K562 (cell line): ENCODE data around the gene ZNF787. TPM values are rescaled to one million over a fixed set of nuclear protein-coding genes. Genes with fewer than 3 reads are reported as not detected.

Source experiments
- CC2D1A ChIP-seq: fragments of 450-650 bp; IDR thresholded peaks from 2 replicates; pipeline ENCODE4 v1.6.1; 2017; ENCODE audit warnings: mild to moderate bottlenecking
- CXXC5 ChIP-seq: fragments of 250-450 bp; sonication (Bioruptor Pico); IDR thresholded peaks from 2 replicates; pipeline ENCODE4 v1.8.0; 2022; ENCODE audit warnings: inconsistent platforms, mild to moderate bottlenecking, moderate library complexity
- ELF2 ChIP-seq: fragments of 250-450 bp; sonication (Bioruptor Pico); IDR thresholded peaks from 2 replicates; pipeline ENCODE4 v1.5.0; 2021; ENCODE audit warnings: mild to moderate bottlenecking
- HDAC1 ChIP-seq, 2 experiments: fragments of 450-650 bp; IDR thresholded peaks; 2 replicates each; pipeline ENCODE4 v1.6.1; 2016 to 2017; ENCODE audit warnings: inconsistent platforms in 1 of 2, mild to moderate bottlenecking in 1 of 2, moderate library complexity in 1 of 2
- HDAC3 ChIP-seq: fragments of 450-650 bp; IDR thresholded peaks from 2 replicates; pipeline ENCODE4 v1.6.1; 2018; ENCODE audit warnings: borderline replicate concordance, mild to moderate bottlenecking, moderate library complexity; ENCODE audit not compliant: partially characterized antibody
- HDAC8 ChIP-seq: fragments of 450-650 bp; IDR thresholded peaks from 2 replicates; pipeline ENCODE4 v1.6.1; 2016; ENCODE audit warnings: mild to moderate bottlenecking, missing genetic modification characterization, moderate library complexity, missing compliant biosample characterization
- IFI16 ChIP-seq: fragments of 250-450 bp; sonication (Bioruptor Pico); IDR thresholded peaks from 2 replicates; pipeline ENCODE4 v2.1.2; 2022; ENCODE audit warnings: mild to moderate bottlenecking, inconsistent platforms
- JUND ChIP-seq, 2 experiments: IDR thresholded peaks; 2 replicates in 1 of 2; 3 replicates in 1 of 2; pipeline ENCODE4 v1.6.1; 2011; ENCODE audit warnings: borderline replicate concordance in 2 of 2, low read depth in 2 of 2, low read length in 2 of 2, improper control_type of control experiment in 1 of 2, missing biosample characterization in 1 of 2, missing genetic modification characterization in 1 of 2, missing genetic modification reagents in 1 of 2
- KLF16 ChIP-seq: IDR thresholded peaks from 2 replicates; pipeline ENCODE4 v1.6.1; 2016; ENCODE audit warnings: antibody characterized with exemption
- LCOR ChIP-seq: sonication (generic); formaldehyde crosslinking; IDR thresholded peaks from 2 replicates; pipeline ENCODE4 v1.8.0; 2022; ENCODE audit warnings: mild to moderate bottlenecking, missing genetic modification reagents
- NONO ChIP-seq, 2 experiments: fragments of 200-400 bp in 1 of 2; fragments of 450-650 bp in 1 of 2; formaldehyde crosslinking in 1 of 2; IDR thresholded peaks; 2 replicates each; pipeline ENCODE4 v1.6.1; 2017; ENCODE audit warnings: low read depth in 2 of 2, mild to moderate bottlenecking in 2 of 2, moderate library complexity in 2 of 2, low read length in 1 of 2
- OTX1 ChIP-seq: fragments of 450-650 bp; formaldehyde crosslinking; IDR thresholded peaks from 2 replicates; pipeline ENCODE4 v1.4.0; 2022; ENCODE audit warnings: mild to moderate bottlenecking
- PCBP2 ChIP-seq: fragments of 200-400 bp; formaldehyde crosslinking; IDR thresholded peaks from 2 replicates; pipeline ENCODE4 v1.6.1; 2018; ENCODE audit warnings: low read length, low read depth, mild to moderate bottlenecking, moderate library complexity; ENCODE audit not compliant: poor library complexity, severe bottlenecking
- POLR2A ChIP-seq: fragments of 450-650 bp; conservative IDR thresholded peaks from 2 replicates; pipeline ENCODE4 v1.6.1; 2016
- POU5F1 ChIP-seq: fragments of 150-350 bp; IDR thresholded peaks from 2 replicates; pipeline ENCODE4 v1.6.1; 2014; ENCODE audit warnings: borderline replicate concordance, low read length, low read depth, mild to moderate bottlenecking; ENCODE audit not compliant: partially characterized antibody
- SIN3A ChIP-seq, 2 experiments: fragments of 150-350 bp in 1 of 2; IDR thresholded peaks; 2 replicates each; pipeline ENCODE4 v1.6.1; 2011 to 2016; ENCODE audit warnings: borderline replicate concordance in 2 of 2, low read depth in 2 of 2, low read length in 2 of 2, mild to moderate bottlenecking in 2 of 2, moderate library complexity in 2 of 2; ENCODE audit not compliant: control insufficient read depth in 1 of 2
- SLC30A9 ChIP-seq: fragments of 250-450 bp; sonication (Bioruptor Pico); IDR thresholded peaks from 2 replicates; pipeline ENCODE4 v1.8.0; 2022; ENCODE audit warnings: mild to moderate bottlenecking, moderate library complexity
- SP1 ChIP-seq: sonication (generic); formaldehyde crosslinking; IDR thresholded peaks from 2 replicates; pipeline ENCODE4 v1.8.1; 2022; ENCODE audit warnings: mild to moderate bottlenecking, missing genetic modification reagents
- TAF9B ChIP-seq: fragments of 450-650 bp; IDR thresholded peaks from 2 replicates; pipeline ENCODE4 v1.6.1; 2018; ENCODE audit warnings: mild to moderate bottlenecking; ENCODE audit not compliant: partially characterized antibody
- ZFPM2 ChIP-seq: fragments of 250-450 bp; sonication (Bioruptor Pico); IDR thresholded peaks from 2 replicates; pipeline ENCODE4 v1.5.1; 2022; ENCODE audit warnings: mild to moderate bottlenecking
- ZNF354B ChIP-seq: fragments of 250-450 bp; sonication (Bioruptor Pico); IDR thresholded peaks from 2 replicates; pipeline ENCODE4 v1.4.0; 2020
- ZNF583 ChIP-seq: fragments of 250-450 bp; sonication (Bioruptor Pico); IDR thresholded peaks from 2 replicates; pipeline ENCODE4 v1.4.0; 2020
- ZNF644 ChIP-seq: fragments of 200-800 bp; sonication (Bioruptor generic); IDR thresholded peaks from 2 replicates; pipeline ENCODE4 v1.6.1; 2016; ENCODE audit warnings: low read depth, missing genetic modification characterization, missing compliant biosample characterization
- polyA plus RNA-seq, 8 experiments: library from polyadenylated mRNA; depleted of rRNA in 4 of 8; stranded (reverse) in 5 of 8; unstranded in 3 of 8; fragments of >200 nt; fragmentation: Nextera tagmentation in 2 of 8; fragmentation: Illumina TruSeq in 1 of 8; extraction: Ambion mirVana in 2 of 8; extraction: Trizol in 1 of 8; gene quantifications; 2 replicates each; pipeline versions ENCODE4 v1.2.1 to v1.2.3, GENCODE V29; 2011 to 2014; ENCODE audit warnings: inconsistent platforms in 1 of 8, missing spikeins in 1 of 8
- total RNA-seq, 7 experiments: library from RNA; depleted of rRNA in 6 of 7; stranded (reverse); fragments of >200 nt in 6 of 7; fragmentation: Illumina TruSeq in 2 of 7; extraction: Trizol in 2 of 7; gene quantifications; 2 replicates each; pipeline versions ENCODE4 v1.2.1 to v1.2.3, GENCODE V29; 2011 to 2021; ENCODE audit warnings: low replicate concordance in 1 of 7
- TF ChIP-seq, protein P1 (sequence below): sonication (generic); formaldehyde crosslinking; IDR thresholded peaks from 2 replicates; pipeline ENCODE4 v1.8.0; 2022; ENCODE audit warnings: mild to moderate bottlenecking, missing genetic modification reagents
- TF ChIP-seq, protein P2 (sequence below), 3 experiments: fragments of 200-800 bp in 1 of 3; sonication (Bioruptor generic) in 1 of 3; sonication (generic) in 1 of 3; formaldehyde crosslinking in 1 of 3; IDR thresholded peaks; 2 replicates each; pipeline versions ENCODE4 v1.6.1 to v1.8.0; 2016 to 2022; ENCODE audit warnings: mild to moderate bottlenecking in 2 of 3, missing compliant biosample characterization in 2 of 3, missing genetic modification characterization in 2 of 3, missing genetic modification reagents in 1 of 3
- TF ChIP-seq, protein P3 (sequence below): IDR thresholded peaks from 2 replicates; pipeline ENCODE4 v1.6.1; 2012; ENCODE audit warnings: low read depth, low read length, improper control_type of control experiment, borderline replicate concordance

Gene ZNF787
- total and polyA plus RNA-seq, 9 of the 15 experiments (the other 6 are each of a cell fraction or from before 2014, with no cell fraction given) = 0.45 to 77.6 (median 7.3) TPM

DNA sequence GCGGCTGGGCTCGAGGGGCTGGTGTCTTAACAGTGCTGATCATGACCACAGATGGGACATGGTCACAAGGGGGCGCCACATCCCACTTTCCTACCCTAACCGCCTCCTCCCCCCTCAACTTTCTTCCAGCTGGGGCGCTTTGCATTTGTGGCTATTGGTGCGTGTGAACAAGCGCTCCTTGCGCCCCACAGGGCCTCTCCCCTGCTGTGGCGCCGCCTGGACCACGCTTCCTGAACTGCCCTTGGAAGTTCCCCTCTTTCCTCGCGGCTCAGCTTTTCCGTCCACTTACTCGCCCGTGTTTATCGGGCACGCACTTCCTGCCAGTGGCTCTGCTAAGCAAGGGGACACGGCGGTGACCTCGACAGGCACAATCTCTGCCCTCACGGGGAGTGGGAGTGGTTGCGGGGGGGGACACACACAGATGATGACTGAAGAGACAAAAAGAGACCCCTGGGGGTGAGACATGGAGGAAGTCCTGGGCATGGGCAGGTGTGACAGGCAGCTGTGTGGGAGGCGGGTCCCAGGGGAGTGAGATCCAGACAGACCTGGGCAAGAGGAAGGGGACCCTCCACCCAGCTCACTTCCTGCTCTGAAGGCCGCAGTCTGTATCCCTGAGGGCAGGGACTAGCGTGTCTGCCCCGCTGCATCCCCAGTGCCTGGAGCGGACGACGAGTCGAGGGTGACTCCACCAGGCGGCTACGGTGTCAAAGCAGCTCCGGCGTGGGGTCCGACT lies 40.3 kb downstream of the ZNF787 start (continued):
- TF ChIP-seq, protein P1, sequence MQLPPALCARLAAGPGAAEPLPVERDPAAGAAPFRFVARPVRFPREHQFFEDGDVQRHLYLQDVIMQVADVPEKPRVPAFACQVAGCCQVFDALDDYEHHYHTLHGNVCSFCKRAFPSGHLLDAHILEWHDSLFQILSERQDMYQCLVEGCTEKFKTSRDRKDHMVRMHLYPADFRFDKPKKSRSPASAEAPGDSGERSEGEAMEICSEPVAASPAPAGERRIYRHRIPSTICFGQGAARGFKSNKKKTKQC (CRISPR knock-in tag) = no peak
- no peak for TF ChIP-seq POU5F1
- no peak for TF ChIP-seq SP1
- 0 out of 2 replicates have a peak, but pooled peaks have one; percentile 43 for TF ChIP-seq LCOR (CRISPR knock-in tag)
- TF ChIP-seq, protein P2, sequence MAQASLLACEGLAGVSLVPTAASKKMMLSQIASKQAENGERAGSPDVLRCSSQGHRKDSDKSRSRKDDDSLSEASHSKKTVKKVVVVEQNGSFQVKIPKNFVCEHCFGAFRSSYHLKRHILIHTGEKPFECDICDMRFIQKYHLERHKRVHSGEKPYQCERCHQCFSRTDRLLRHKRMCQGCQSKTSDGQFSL (CRISPR knock-in tag; IDR thresholded peaks at IDR 0.05) = no peak; the same call in 1 of the 2 replicates
- TF ChIP-seq, protein P2 (tag; IDR thresholded peaks at IDR 0.05) = no peak
- TF ChIP-seq HDAC3 = no peak
- no peak for TF ChIP-seq OTX1 (CRISPR knock-in tag)
- TF ChIP-seq CC2D1A = 0 out of 2 replicates have a peak, but pooled peaks have one; percentile 32
- no peak for TF ChIP-seq IFI16 (CRISPR knock-in tag)
- no peak for TF ChIP-seq SLC30A9 (CRISPR knock-in tag)
- no peak for TF ChIP-seq PCBP2
- no peak for TF ChIP-seq ZNF354B (CRISPR knock-in tag)
- TF ChIP-seq NONO (IDR thresholded peaks at IDR 0.05; ENCODE audit: low read depth in 2 of 2, low read length in 1 of 2) = no peak
- no peak for TF ChIP-seq POLR2A
- TF ChIP-seq JUND (IDR thresholded peaks at IDR 0.05; ENCODE audit: borderline replicate concordance, low read depth, low read length) = no peak
- no peak for TF ChIP-seq JUND (tag; IDR thresholded peaks at IDR 0.05; ENCODE audit: borderline replicate concordance, low read depth, low read length)
- TF ChIP-seq, protein P3, sequence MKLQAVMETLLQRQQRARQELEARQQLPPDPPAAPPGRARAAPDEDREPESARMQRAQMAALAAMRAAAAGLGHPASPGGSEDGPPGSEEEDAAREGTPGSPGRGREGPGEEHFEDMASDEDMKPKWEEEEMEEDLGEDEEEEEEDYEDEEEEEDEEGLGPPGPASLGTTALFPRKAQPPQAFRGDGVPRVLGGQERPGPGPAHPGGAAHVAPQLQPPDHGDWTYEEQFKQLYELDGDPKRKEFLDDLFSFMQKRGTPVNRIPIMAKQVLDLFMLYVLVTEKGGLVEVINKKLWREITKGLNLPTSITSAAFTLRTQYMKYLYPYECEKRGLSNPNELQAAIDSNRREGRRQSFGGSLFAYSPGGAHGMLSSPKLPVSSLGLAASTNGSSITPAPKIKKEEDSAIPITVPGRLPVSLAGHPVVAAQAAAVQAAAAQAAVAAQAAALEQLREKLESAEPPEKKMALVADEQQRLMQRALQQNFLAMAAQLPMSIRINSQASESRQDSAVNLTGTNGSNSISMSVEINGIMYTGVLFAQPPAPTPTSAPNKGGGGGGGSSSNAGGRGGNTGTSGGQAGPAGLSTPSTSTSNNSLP = no peak
- no peak for TF ChIP-seq ZNF583 (CRISPR knock-in tag)
- TF ChIP-seq CXXC5 (CRISPR knock-in tag) = peak; percentile 49
- peak in 1 of 2 experiments; percentile 53; a peak in 2 of 4 replicates for TF ChIP-seq HDAC1 (IDR thresholded peaks at IDR 0.05)
- TF ChIP-seq KLF16 = peak; percentile 23; the same call in 1 of the 2 replicates
- 0 out of 2 replicates have a peak, but pooled peaks have one; percentile 38 for TF ChIP-seq ELF2 (CRISPR knock-in tag)
- no peak for TF ChIP-seq TAF9B
- no peak for TF ChIP-seq ZNF644
- TF ChIP-seq SIN3A (IDR thresholded peaks at IDR 0.05; ENCODE audit: borderline replicate concordance in 2 of 2, control insufficient read depth in 1 of 2, low read depth in 2 of 2, low read length in 2 of 2) = peak; percentile 30 to 31; a peak in 1 of 4 replicates
- no peak for TF ChIP-seq HDAC8 (tag)
- no peak for TF ChIP-seq ZFPM2
